Fibroblast of lung (primary cell): Measurements from ENCODE around the gene HNRNPF. TPM values are rescaled to one million over a fixed set of nuclear protein-coding genes. Genes with fewer than 3 reads are reported as not detected.
"Not testable (repeated sequence)": the region's sequence is repeated elsewhere in the genome, so short reads cannot be mapped to it uniquely, and the experiment has no call there.

Source experiments
- DNase-seq, 2 donors: peaks; one replicate each; pipeline versions ENCODE4 v3.0.0 to v3.0.0-alpha.2; 2010; ENCODE audit warnings: low read depth in 2 of 2
- H2AFZ ChIP-seq: 2 replicates; pipeline ENCODE4 v1.5.1; 2012; ENCODE audit warnings: low read length, control low read depth, inconsistent platforms
- H3K27ac ChIP-seq: 2 replicates; pipeline ENCODE4 v1.5.1; 2011; ENCODE audit warnings: low read length, control low read depth; ENCODE audit not compliant: insufficient read depth
- H3K27me3 ChIP-seq: 2 replicates; pipeline ENCODE4 v1.5.1; 2011; ENCODE audit warnings: mild to moderate bottlenecking, low read length; ENCODE audit not compliant: control insufficient read depth, insufficient read depth
- H3K36me3 ChIP-seq: 2 replicates; pipeline ENCODE4 v1.5.1; 2011; ENCODE audit warnings: low read length; ENCODE audit not compliant: control insufficient read depth, insufficient read depth
- H3K4me1 ChIP-seq: 2 replicates; pipeline ENCODE4 v1.5.1; 2011; ENCODE audit warnings: low read length; ENCODE audit not compliant: control insufficient read depth, insufficient read depth; ENCODE audit errors: extremely low read depth
- H3K4me2 ChIP-seq: 2 replicates; pipeline ENCODE4 v1.5.1; 2011; ENCODE audit warnings: low read length, control low read depth; ENCODE audit not compliant: insufficient read depth; ENCODE audit errors: extremely low read depth
- H3K4me3 ChIP-seq, 4 experiments: fragments of 200-600 bp in 1 of 4; sonication (generic) in 1 of 4; replicated peaks in 1 of 4; 2 replicates each; pipeline ENCODE4 v1.5.1; 2011 to 2016; ENCODE audit warnings: low read length in 4 of 4, low read depth in 3 of 4, mild to moderate bottlenecking in 3 of 4, control low read depth in 2 of 4, inconsistent platforms in 1 of 4, mixed read lengths in 1 of 4; ENCODE audit not compliant: insufficient read depth in 1 of 4; ENCODE audit errors: control extremely low read depth in 1 of 4
- H3K79me2 ChIP-seq: 2 replicates; pipeline ENCODE4 v1.5.1; 2012; ENCODE audit warnings: mild to moderate bottlenecking, low read length, inconsistent platforms; ENCODE audit not compliant: control insufficient read depth, insufficient read depth
- H3K9ac ChIP-seq: 2 replicates; pipeline ENCODE4 v1.5.1; 2011; ENCODE audit warnings: mild to moderate bottlenecking, low read length, control low read depth; ENCODE audit not compliant: insufficient read depth
- H3K9me3 ChIP-seq: 2 replicates; pipeline ENCODE4 v1.5.1; 2012; ENCODE audit warnings: low read depth, low read length; ENCODE audit not compliant: control insufficient read depth, insufficient read depth
- H4K20me1 ChIP-seq: 2 replicates; pipeline ENCODE4 v1.5.1; 2011; ENCODE audit warnings: low read length; ENCODE audit not compliant: control insufficient read depth, insufficient read depth; ENCODE audit errors: extremely low read depth
- EZH2 ChIP-seq: IDR thresholded peaks from 2 replicates; pipeline ENCODE4 v1.5.1; 2012; ENCODE audit warnings: low read length, control low read depth, mild to moderate bottlenecking; ENCODE audit errors: missing control alignments
- polyA plus RNA-seq, 2 donors: library from polyadenylated mRNA; depleted of rRNA in 1 of 2; stranded (reverse) in 1 of 2; unstranded in 1 of 2; fragments of >200 nt; gene quantifications; 2 replicates each; pipeline ENCODE4 v1.2.1, GENCODE V29; 2011 to 2012; ENCODE audit warnings: missing spikeins in 1 of 2
- total RNA-seq: library from RNA; depleted of rRNA; stranded (reverse); fragments of >200 nt; gene quantifications from 2 replicates; pipeline ENCODE4 v1.2.1, GENCODE V29; 2014
- TF ChIP-seq, protein P1 (sequence below), 2 donors: IDR thresholded peaks in 1 of 2; conservative IDR thresholded peaks in 1 of 2; 1 replicate in 1 of 2; 2 replicates in 1 of 2; pipeline ENCODE4 v1.5.1; 2011 to 2012; ENCODE audit warnings: low read length in 2 of 2, control low read depth in 1 of 2, inconsistent platforms in 1 of 2, low read depth in 1 of 2, mild to moderate bottlenecking in 1 of 2

Gene HNRNPF
- total and polyA plus RNA-seq, 2 donors (not counting 1 experiment from before 2014, with no cell fraction given): 203 to 217 TPM

DNA sequence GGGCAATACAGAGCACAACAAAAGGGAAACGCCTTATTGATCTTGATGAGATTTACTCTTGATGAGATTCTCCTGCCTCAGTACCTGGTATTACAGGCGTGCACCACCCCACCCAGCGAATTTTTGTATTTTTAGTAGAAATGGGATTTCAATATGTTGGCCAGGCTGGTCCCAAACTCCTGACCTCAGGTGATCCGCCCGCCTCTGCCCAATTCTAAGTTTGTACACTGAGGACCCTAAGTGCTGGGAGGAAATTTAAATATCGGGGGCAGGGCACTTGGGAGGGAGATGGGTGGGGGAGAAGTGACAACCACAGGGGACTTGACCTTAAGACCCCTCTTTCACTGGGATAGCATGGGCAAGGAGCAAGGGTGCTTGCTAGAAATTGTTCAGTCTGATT is 14.1 kb downstream of the HNRNPF start:
- H3K9me3 ChIP-seq: no peaks in the 10 kb centered on the region
- H3K79me2 ChIP-seq: peaks cover 91% of the 10 kb centered on the region
- H3K9ac ChIP-seq: no peak overlapping the region
- H3K36me3 ChIP-seq: peaks cover 20% of the 10 kb centered on the region
- H3K27ac ChIP-seq: peak overlapping the region; percentile 14
- no peak for DNase-seq
- no peak for TF ChIP-seq EZH2
- TF ChIP-seq, protein P1, sequence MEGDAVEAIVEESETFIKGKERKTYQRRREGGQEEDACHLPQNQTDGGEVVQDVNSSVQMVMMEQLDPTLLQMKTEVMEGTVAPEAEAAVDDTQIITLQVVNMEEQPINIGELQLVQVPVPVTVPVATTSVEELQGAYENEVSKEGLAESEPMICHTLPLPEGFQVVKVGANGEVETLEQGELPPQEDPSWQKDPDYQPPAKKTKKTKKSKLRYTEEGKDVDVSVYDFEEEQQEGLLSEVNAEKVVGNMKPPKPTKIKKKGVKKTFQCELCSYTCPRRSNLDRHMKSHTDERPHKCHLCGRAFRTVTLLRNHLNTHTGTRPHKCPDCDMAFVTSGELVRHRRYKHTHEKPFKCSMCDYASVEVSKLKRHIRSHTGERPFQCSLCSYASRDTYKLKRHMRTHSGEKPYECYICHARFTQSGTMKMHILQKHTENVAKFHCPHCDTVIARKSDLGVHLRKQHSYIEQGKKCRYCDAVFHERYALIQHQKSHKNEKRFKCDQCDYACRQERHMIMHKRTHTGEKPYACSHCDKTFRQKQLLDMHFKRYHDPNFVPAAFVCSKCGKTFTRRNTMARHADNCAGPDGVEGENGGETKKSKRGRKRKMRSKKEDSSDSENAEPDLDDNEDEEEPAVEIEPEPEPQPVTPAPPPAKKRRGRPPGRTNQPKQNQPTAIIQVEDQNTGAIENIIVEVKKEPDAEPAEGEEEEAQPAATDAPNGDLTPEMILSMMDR (conservative IDR thresholded peaks at IDR 0.05 in 1 of 2, IDR thresholded peaks at IDR 0.05 in 1 of 2; ENCODE audit: low read depth in 1 of 2, low read length in 2 of 2): no peak
- peaks cover 3% of the 10 kb centered on the region for H4K20me1 ChIP-seq
- peak overlapping the region; percentile 59 to 84 (median 66) for H3K4me3 ChIP-seq
- no peak overlapping the region for H2AFZ ChIP-seq
- H3K4me2 ChIP-seq: peak overlapping the region; percentile 92
- peaks cover 12% of the 10 kb centered on the region for H3K4me1 ChIP-seq
- no peaks in the 10 kb centered on the region for H3K27me3 ChIP-seq

DNA sequence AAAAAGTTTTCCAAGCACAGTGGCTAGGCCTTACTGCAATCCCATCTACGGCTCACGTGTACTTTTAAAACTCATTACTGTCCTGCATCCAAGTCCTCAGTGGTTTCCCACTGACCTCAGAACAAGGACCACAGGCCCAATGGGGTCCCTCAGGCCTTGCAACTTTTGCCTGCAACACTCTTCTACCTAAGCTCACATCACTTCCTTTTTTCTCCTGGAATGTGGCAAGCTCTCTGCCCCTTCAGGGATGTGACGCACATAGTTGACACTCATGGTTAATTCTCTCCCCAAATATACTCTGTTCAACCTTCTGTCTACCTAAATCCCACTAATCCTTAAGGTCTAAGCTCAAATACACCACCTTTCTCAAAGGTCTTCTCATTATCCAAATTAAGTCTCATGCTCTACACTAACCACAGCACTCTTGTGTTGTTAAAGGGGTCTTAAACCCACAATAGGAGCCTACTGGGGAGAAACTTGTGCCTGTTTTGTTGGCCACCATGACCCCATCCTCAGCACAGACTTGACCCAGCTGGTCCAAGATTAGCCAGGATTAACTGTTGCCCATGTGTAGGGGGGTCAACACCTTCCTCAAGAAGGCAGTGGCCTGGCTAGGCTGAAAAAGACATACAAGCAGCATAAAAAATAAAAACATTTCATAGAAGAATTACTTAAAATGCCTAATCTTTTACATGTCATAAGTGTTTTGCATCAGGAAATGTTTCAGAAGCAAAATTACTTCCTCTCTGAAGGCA is 15.2 kb downstream of the HNRNPF start:
- TF ChIP-seq, protein P1 (conservative IDR thresholded peaks at IDR 0.05 in 1 of 2, IDR thresholded peaks at IDR 0.05 in 1 of 2; ENCODE audit: low read depth in 1 of 2, low read length in 2 of 2): no peak
- TF ChIP-seq EZH2: no peak
- H3K79me2 ChIP-seq: peaks cover 89% of the 10 kb centered on the region
- no peak overlapping the region for H3K4me2 ChIP-seq
- peaks cover 8% of the 10 kb centered on the region for H3K4me1 ChIP-seq
- no peak overlapping the region for H3K9ac ChIP-seq
- peak overlapping the region; percentile 19 for H3K27ac ChIP-seq
- peak overlapping the region in 1 of 4 experiments; percentile 1 for H3K4me3 ChIP-seq
- no peaks in the 10 kb centered on the region for H3K27me3 ChIP-seq
- no peaks in the 10 kb centered on the region for H4K20me1 ChIP-seq
- no peak for DNase-seq
- H3K9me3 ChIP-seq: no peaks in the 10 kb centered on the region
- no peak overlapping the region for H2AFZ ChIP-seq
- H3K36me3 ChIP-seq: peaks cover 16% of the 10 kb centered on the region

DNA sequence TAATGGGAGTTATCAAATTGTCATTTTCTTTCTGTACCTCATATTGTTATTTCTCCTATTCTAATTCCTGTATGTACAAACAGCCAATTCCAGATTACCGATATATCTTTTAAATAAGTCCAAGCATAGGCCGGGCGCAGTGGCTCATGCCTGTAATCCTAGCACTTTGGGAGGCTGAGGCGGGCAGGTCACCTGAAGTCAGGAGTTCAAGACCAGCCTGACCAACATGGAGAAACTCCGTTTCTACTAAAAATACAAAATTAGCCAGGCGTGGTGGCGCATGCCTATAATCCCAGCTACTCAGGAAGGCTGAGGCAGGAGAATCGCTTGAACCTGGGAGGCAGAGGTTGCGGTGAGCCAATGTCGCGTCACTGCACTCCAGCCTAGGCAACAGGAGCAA is 15.8 kb downstream of the HNRNPF start:
- H3K36me3 ChIP-seq: peaks cover 19% of the 10 kb centered on the region
- not testable (repeated sequence) for H4K20me1 ChIP-seq, H3K9me3 ChIP-seq

More for the DNA sequence above, 15.8 kb downstream of the HNRNPF start:
- H3K4me3 ChIP-seq, DNase-seq, H2AFZ ChIP-seq, H3K27me3 ChIP-seq, H3K4me2 ChIP-seq, H3K4me1 ChIP-seq, H3K9ac ChIP-seq, H3K27ac ChIP-seq: not testable (repeated sequence)
- peaks cover 88% of the 10 kb centered on the region for H3K79me2 ChIP-seq
